IPS-11a (cell line): Measurements from ENCODE around the gene ADCY5.

Source experiments
- H3K4me3 ChIP-seq: one replicate; pipeline ENCODE4 v1.5.1; 2013; ENCODE audit warnings: low read depth, low read length, control low read depth

ADCY5 gene

GRCh38 chr3:123459862-123460261, 11.0 kb upstream of the ADCY5 start:
- no peak overlapping the region for H3K4me3 ChIP-seq

- no peak overlapping the region for H3K4me3 ChIP-seq
Measured at GRCh38 chr3:123458255-123458654, 9.4 kb upstream of the ADCY5 start.

GRCh38 chr3:123457841-123458240, 9.0 kb upstream of the ADCY5 start:
- H3K4me3 ChIP-seq = no peak overlapping the region

GRCh38 chr3:123453675-123454074, 4.8 kb upstream of the ADCY5 start:
- H3K4me3 ChIP-seq = no peak overlapping the region

- no peak overlapping the region for H3K4me3 ChIP-seq
Measured at GRCh38 chr3:123451186-123451585, 2.3 kb upstream of the ADCY5 start.

- peak overlapping the region; percentile 43 for H3K4me3 ChIP-seq
Measured at GRCh38 chr3:123449997-123450604, 1.2 kb upstream of the ADCY5 start.

GRCh38 chr3:123449102-123449996, 459 bp upstream of the ADCY5 start:
- peak overlapping the region; percentile 43 for H3K4me3 ChIP-seq

GRCh38 chr3:123447749-123448517, 957 bp downstream of the ADCY5 start:
- peak overlapping the region; percentile 27 for H3K4me3 ChIP-seq

- H3K4me3 ChIP-seq = no peak overlapping the region
Measured at GRCh38 chr3:123447416-123447748, 1.5 kb downstream of the ADCY5 start.

- no peak overlapping the region for H3K4me3 ChIP-seq
Measured at GRCh38 chr3:123446610-123447109, 2.2 kb downstream of the ADCY5 start.

GRCh38 chr3:123446210-123446609, 2.7 kb downstream of the ADCY5 start:
- no peak overlapping the region for H3K4me3 ChIP-seq

- no peak overlapping the region for H3K4me3 ChIP-seq
Measured at GRCh38 chr3:123445702-123446101, 3.2 kb downstream of the ADCY5 start.

- H3K4me3 ChIP-seq = no peak overlapping the region
Measured at GRCh38 chr3:123444744-123445143, 4.1 kb downstream of the ADCY5 start.

- H3K4me3 ChIP-seq = no peak overlapping the region
Measured at GRCh38 chr3:123444023-123444422, 4.9 kb downstream of the ADCY5 start.

- no peak overlapping the region for H3K4me3 ChIP-seq
Measured at GRCh38 chr3:123442908-123443307, 6.0 kb downstream of the ADCY5 start.

GRCh38 chr3:123442125-123442524, 6.8 kb downstream of the ADCY5 start:
- no peak overlapping the region for H3K4me3 ChIP-seq

GRCh38 chr3:123439806-123440580, 8.9 kb downstream of the ADCY5 start:
- H3K4me3 ChIP-seq = no peak overlapping the region

- no peak overlapping the region for H3K4me3 ChIP-seq
Measured at GRCh38 chr3:123432832-123433523, 15.9 kb downstream of the ADCY5 start.

GRCh38 chr3:123431658-123432324, 17.1 kb downstream of the ADCY5 start:
- H3K4me3 ChIP-seq = no peak overlapping the region
